Cardiac septum (tissue), 1 donor: Measurements from ENCODE around the gene CCDC172. TPM values are rescaled to one million over a fixed set of nuclear protein-coding genes. Genes with fewer than 3 reads are reported as not detected.
"Not testable (repeated sequence)": the region's sequence is repeated elsewhere in the genome, so short reads cannot be mapped to it uniquely, and the experiment has no call there.

Source experiments
- DNase-seq: peaks from one replicate; pipeline ENCODE4 v3.0.0-alpha.2; 2020; ENCODE audit warnings: low spot score
- intact Hi-C: fragments of 100-400 bp; cut with DNase I; formaldehyde crosslinking; loops from one replicate; pipeline ENCODE4 v1.14.0; 2022
- total RNA-seq: library from RNA; stranded (reverse); fragmentation: NEBNext Ultra II Directional; extraction: Animal tissue kit (Norgen Biotek cat#: 25700); gene quantifications from one replicate; pipeline ENCODE4 v1.2.1, GENCODE V29; 2021
- donor health status: DM: no; HTN: no; CAD: no.

Gene CCDC172
- total RNA-seq, 1 donor from 2014 or later = not detected

DNA sequence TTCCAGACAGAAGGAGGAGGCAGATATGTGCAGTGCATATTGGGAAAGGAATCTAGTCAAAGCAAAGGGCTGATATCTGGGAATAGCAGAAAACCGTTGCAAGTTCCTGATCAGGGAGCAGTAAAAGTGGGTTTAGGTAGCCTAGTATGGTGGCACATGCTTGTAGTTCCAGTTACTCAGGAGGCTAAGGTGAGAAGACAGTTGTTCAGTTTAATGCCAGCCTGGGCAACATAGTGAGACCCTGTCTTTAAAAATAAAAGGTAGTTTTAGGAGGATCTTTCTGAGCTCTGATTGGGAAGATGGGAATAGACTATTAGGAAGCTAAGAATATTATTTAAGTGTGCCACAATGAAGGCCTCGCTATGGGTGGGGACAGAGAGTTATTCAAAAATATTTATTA, 1.7 kb downstream of the CCDC172 start:
- intact Hi-C loops = no loop called here
- no peak for DNase-seq

DNA sequence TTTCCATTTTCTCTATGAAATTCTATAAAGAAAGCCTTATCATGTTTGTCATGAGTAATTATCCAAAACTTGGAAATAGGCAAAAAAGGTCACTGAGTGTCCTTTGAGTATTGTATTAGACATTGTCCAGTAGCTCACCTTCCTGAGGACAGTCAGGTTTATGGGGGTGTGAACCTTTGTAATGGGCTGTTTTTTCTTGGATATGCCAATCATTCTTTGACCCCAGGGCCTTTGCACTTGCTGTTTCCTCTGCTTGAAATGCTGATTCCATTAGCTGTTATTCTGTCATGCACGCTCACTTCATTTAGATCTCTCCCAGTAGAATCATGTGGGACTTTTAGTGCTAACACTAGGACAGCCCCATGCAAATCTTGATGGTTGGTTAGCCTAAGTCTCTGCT, 4.9 kb downstream of the CCDC172 start:
- intact Hi-C loops = no loop called here

DNA sequence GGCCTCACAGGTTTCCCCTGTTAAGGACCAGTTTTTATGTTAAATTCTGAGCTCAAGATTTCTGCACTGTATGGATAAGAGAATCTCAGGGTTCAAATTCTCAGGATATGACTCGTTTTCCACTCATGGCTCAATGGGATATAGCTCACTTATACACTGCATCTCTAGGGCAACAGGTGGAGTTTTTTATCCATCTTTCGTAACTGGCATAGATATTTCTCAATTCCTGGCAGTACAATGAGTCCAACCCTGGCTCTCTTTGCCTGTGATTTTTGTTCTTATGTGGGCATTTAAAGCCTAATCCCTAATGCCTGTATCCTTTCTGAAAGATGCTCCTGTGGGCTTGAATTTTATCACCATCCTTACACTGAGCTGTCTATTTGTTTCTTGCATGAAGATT, 7.6 kb downstream of the CCDC172 start:
- intact Hi-C loops = no loop called here

More for the DNA sequence above, 4.9 kb downstream of the CCDC172 start:
- no peak for DNase-seq

GRCh38 chr10:116336866-116337265, 12.6 kb downstream of the CCDC172 start:
- intact Hi-C loops = no loop called here
- no peak for DNase-seq

More for the DNA sequence above, 7.6 kb downstream of the CCDC172 start:
- no peak for DNase-seq

DNA sequence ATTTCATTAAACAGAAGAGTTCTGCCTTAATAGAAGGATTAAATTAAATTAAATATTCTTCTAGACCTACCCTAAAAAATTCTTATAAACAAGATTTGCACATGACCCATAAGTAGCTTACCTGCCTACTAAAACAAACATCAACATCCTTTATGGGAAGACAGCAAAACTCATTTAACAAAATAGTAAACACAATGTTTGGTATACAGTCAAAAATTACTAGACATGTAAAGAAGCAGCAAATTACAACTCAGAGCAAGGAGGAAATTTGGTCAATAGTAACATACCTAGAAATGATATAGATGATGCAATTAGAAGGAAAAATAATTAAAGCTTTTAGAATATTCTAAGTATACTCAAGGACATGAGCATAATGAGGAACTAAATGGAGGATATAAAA, 27.9 kb downstream of the CCDC172 start:
- intact Hi-C loops = no loop called here

DNA sequence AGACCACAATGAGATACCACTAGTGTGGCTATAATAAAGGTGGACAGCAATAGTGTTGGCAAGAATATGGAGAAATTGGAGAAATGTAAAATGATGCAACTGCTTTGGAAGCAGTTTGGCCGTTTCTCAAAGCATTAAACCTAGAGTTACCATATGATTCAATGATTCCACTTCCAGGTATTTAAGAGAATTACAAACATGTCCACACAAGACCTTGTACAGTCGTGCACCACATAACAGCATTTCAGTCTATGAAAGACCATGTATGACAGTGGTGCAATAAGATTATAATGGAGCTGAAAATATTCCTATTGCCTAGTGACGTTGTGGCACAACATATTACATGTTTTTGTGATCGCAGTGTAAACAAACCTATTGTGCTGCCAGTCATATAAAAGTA, 29.6 kb downstream of the CCDC172 start:
- DNase-seq = no peak
- intact Hi-C loops = no loop called here

More for the DNA sequence above, 27.9 kb downstream of the CCDC172 start:
- DNase-seq = no peak

DNA sequence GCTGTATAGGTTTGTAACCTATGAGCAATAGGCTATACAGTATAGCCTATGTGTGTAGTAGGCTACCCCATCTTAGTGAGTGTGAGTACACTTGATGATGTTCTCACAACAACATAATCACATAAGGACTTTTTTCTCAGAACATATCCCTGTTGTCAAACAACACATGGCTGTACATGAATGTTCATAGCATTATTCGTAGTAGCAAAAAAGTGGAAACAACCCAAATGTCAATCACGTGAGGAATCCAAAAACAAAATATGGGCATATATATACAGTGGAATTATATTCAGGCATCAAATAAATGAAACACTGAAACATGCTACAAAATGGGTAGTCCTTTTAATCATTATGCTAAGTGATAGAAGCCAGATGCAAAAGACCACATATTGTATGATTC, 31.1 kb downstream of the CCDC172 start:
- intact Hi-C loops = no loop called here

DNA sequence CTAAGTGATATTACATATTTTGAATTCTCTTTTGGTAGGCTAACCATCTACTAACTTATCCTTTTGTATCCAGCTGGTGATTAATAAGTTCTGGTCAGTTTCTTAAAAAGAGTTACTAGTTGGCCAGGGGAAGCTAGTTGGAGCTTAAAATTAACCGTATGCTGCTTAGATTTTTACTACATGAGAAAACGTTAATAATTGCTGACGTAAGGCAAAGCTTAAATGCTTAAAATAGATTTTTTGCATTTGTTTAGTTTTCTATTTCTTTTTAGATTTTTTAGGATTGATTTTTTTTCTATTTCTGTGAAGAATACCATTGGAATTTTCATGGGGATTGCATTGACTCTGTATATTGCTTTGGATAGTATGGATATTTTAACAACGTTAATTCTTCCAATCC, 32.6 kb downstream of the CCDC172 start:
- intact Hi-C loops = no loop called here

More for the DNA sequence above, 31.1 kb downstream of the CCDC172 start:
- DNase-seq = no peak

GRCh38 chr10:116364868-116365267, 40.6 kb downstream of the CCDC172 start:
- intact Hi-C loops = no loop called here
- no peak for DNase-seq

More for the DNA sequence above, 32.6 kb downstream of the CCDC172 start:
- DNase-seq = no peak

- no peak for DNase-seq
- intact Hi-C loops = no loop called here
Measured at GRCh38 chr10:116371737-116372136, 47.5 kb downstream of the CCDC172 start.

GRCh38 chr10:116382290-116382689, 58.0 kb downstream of the CCDC172 start:
- no peak for DNase-seq
- intact Hi-C loops = loop anchor here (10.0 kb wide), 1 partner anchor 1027 kb away; no protein-coding TSS in a partner anchor

DNA sequence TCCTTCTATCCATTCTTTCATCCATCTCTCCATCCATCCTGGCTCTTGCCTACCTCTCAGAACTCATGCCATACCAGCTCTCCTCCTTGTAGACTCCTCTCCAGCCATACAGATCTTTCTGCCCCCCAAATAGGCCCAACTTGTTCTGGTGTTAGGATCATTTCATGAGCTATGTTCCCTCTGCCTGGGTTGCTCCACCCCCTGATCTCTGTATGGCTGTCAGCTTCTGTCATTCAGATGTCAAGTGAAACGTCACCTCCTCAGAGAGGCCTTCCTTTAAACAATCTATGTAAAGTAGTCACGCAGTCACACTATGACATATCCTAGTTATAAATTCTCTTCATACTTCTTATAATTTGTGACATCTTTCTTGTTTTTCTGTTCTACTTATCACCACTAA, 61.1 kb downstream of the CCDC172 start:
- DNase-seq = no peak
- intact Hi-C loops = loop anchor here (10.0 kb wide), 1 partner anchor 1031 kb away; no protein-coding TSS in a partner anchor

DNA sequence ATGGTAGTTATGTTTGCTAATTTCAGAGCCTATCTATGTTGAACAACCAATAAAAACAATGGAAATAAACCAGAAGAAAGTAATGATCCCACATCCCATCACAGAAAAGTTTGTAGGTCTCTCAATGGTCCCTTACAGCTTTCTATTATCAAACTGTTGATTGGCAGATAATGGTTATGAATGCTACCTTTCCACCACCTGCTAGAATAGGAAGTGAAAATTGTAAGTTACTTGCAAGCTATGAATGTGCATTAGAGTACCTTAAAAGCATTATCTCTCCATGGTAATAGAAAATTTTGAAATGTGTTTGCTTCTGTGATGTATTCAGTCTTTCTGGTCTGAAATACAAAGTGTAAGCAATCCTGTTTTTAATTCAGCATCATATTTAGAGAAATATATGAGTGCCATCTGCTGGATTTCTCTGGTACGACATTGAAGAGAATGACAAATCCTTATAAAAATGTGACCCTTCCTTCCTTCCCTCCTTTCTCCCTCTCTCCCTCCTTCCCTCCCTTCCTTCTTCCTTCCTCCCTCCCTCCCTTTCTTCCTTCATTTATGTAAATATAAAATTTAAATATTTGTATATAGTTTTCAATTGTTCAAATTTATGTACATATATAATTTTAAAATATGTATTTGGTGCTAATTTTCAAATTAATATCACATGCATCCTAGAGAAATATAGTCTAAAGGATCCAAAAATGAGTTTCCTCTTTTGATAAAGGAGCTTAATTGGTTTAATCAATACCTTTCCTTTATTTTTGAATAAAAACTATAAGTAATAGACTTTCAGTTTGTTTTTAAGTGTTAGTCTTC, 62.0 kb downstream of the CCDC172 start:
- intact Hi-C loops = loop anchor here (10.0 kb wide), 1 partner anchor 1031 kb away; no protein-coding TSS in a partner anchor
- no peak for DNase-seq

GRCh38 chr10:116393246-116393831, 69.1 kb downstream of the CCDC172 start:
- intact Hi-C loops, DNase-seq: not testable (repeated sequence)

- no peak for DNase-seq
Measured at GRCh38 chr10:116395223-116395985, 71.2 kb downstream of the CCDC172 start.

DNA sequence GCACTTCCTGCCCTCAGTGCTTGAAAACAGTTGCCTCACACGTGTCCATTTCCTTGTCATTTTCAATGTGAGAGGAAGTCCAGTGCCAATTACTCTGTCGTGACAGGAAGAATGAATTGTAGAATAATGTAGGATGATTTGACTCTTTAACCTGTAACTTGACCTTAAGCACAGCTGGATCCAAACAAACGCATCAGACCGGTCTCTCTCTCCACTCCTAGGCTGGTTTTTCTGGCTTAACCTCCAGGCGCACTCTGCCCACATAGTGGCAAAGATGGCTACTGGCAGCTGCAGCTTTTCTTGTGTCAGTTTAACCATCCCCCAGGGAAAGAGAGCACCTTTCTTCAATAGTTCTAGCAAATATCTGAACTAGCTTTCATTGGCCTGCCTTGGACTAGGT, 74.0 kb downstream of the CCDC172 start:
- intact Hi-C loops = no loop called here
- DNase-seq = no peak

More at GRCh38 chr10:116395223-116395985, 71.2 kb downstream of the CCDC172 start:
- intact Hi-C loops = no loop called here

DNA sequence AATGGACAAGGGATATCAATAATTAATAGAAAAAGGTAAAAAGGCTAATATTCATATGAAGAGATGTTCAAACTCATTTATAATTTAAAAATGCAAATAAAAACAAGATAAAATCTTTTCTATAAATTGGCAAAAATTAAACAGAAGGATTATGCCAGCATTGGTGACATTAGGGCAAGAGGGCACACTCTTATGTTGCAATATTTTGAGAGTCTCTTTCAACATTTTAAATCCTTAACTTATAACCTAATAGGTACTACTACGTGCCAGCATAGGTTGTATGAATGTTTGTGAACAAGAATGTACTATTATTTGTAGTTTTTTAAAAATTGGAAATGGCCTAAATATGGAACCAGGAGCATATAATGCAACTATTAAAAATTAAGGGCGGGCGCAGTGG, 78.6 kb downstream of the CCDC172 start:
- intact Hi-C loops = no loop called here
- no peak for DNase-seq

DNA sequence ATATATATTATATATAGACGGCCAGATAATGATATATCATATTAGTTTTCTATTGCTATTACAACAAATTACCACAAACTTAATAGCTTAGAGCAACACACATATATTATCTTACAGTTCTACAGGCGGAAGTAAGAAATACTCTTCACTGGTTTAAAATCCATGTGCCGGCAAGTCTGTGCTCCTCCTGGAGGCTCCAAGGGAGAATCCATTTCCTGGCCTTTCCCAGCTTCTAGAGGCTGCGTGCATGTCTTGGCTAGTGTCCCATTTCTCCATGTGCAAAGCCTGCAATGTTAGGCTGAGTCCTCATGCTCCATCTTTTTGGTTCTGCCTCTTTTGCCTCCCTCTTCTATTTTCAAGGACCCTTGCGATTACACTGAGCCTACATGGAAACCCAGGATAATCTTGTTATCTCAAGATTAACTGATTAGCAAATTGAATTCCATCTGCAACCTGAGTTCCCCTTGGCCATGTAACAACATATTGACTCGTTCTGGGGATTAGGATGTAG, 79.5 kb downstream of the CCDC172 start:
- intact Hi-C loops = no loop called here
- no peak for DNase-seq

DNA sequence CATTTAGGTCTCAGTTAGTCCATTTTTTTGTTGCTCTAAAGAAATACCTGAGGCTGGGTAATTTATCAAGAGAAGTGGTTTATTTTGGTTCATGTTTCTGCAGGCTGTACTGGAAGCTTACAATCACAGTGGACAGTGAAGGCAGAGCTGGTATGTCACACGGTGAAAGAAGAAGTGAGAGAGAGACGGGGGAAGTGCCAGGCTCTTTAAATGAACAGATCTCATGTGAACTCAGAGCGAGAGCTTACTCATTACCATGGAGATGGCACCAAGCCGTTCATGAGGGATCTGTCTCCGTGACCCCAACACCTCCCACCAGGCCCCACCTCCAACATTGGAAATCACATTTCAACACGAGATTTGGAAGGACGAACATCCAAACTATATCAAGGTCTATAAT, 84.5 kb downstream of the CCDC172 start:
- DNase-seq = no peak
- intact Hi-C loops = no loop called here

- DNase-seq = no peak
- intact Hi-C loops = no loop called here
Measured at GRCh38 chr10:116410351-116410750, 86.1 kb downstream of the CCDC172 start.
